ENCODE data around the gene ADCY2. TPM values are rescaled to one million over a fixed set of nuclear protein-coding genes. Genes with fewer than 3 reads are reported as not detected.

ADCY2 gene
- total RNA-seq, 1 donor from 2014 or later: not detected

- H3K4me1 Mint-ChIP-seq (ENCODE audit: low read depth): no peaks in the 10 kb centered on the region
Observed at GRCh38 chr5:7541898-7542297, 146.0 kb downstream of the ADCY2 start.

DNA sequence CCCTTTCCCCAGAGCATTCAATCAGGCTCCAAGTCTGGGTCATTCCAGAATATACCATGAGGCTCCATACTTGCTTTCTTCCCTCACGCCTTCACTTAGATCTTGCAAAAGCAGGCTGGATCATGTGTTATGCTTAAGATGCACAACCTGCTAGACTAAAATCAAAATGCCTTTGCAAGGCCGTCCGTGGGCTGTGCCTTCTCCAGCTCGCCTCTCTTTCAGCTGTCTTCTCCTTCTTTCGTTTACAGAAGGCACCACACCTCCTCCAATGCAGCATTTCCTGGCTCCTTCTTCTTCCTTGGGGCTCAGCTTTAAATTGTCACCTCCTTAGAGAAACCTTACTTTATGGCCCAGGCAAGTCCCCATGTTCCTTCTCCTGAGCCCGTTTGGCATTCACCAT, 150.6 kb downstream of the ADCY2 start:
- no peaks in the 10 kb centered on the region for H3K4me1 Mint-ChIP-seq (ENCODE audit: low read depth)
- DNase-seq (ENCODE audit: low spot score): no peak
- H3K27me3 Mint-ChIP-seq (ENCODE audit: low read depth): no peaks in the 10 kb centered on the region
- intact Hi-C loops (cut with micrococcal nuclease): no loop called here
- H3K27ac Mint-ChIP-seq: no peak overlapping the region
- H3K4me3 Mint-ChIP-seq (ENCODE audit: low read depth): no peak overlapping the region
- peaks cover 2% of the 10 kb centered on the region for H3K9me3 Mint-ChIP-seq
- H3K36me3 Mint-ChIP-seq (ENCODE audit: low read depth): no peaks in the 10 kb centered on the region

More at GRCh38 chr5:7541898-7542297, 146.0 kb downstream of the ADCY2 start:
- Mint-ChIP-seq H3K27ac (no peak overlapping the region), H3K9me3 (peaks cover 2% of the 10 kb centered on the region), H3K4me3 (ENCODE audit: low read depth) (no peak overlapping the region), H3K27me3 (ENCODE audit: low read depth) (no peaks in the 10 kb centered on the region), H3K36me3 (ENCODE audit: low read depth) (no peaks in the 10 kb centered on the region)
- intact Hi-C loops (cut with micrococcal nuclease): no loop called here
- DNase-seq (ENCODE audit: low spot score): no peak

DNA sequence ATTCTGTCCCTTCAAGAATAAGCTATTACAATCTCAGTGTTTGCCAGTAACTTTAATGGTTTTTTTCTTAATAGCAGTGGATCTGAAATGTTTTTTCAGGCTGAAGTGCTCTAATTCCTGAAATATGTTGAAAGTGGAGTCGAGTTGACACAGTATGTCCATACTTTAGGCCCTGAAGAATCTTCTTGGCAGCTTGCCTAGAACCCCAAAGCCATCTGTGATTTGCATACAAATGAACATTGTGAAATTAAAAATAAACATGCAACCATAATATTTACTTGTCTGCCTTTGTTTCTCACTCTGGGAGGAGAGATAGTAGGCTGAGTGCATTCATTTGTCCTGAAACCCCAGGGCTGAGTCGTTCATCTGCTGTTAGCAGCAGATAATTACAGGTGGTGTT, 152.7 kb downstream of the ADCY2 start:
- H3K9me3 Mint-ChIP-seq: no peaks in the 10 kb centered on the region
- no peak overlapping the region for H3K4me3 Mint-ChIP-seq (ENCODE audit: low read depth)
- H3K36me3 Mint-ChIP-seq (ENCODE audit: low read depth): no peaks in the 10 kb centered on the region
- H3K27ac Mint-ChIP-seq: no peak overlapping the region
- intact Hi-C loops (cut with micrococcal nuclease): no loop called here
- H3K27me3 Mint-ChIP-seq (ENCODE audit: low read depth): no peaks in the 10 kb centered on the region
- no peak for DNase-seq (ENCODE audit: low spot score)
- no peaks in the 10 kb centered on the region for H3K4me1 Mint-ChIP-seq (ENCODE audit: low read depth)

DNA sequence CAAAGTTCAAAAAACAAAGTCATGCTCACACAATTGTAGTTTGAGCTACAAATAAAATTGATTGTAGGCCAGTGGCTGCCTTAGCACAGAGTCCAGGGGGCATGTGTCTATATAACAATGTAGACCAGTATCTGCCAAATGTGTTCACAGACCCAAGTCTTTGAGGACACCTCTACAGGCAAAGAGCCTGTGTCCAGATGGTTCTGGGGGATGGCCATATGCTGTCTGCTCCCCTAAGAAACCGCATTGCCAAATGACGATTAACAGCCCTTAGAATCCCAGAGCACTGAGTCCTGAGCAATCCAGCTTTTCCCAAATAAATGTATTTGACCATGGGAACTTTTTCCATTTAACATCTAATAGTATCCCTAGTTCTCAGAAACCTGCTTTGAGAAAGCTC, 169.6 kb downstream of the ADCY2 start:
- DNase-seq (ENCODE audit: low spot score): no peak
- Mint-ChIP-seq H3K4me1 (ENCODE audit: low read depth) (no peaks in the 10 kb centered on the region), H3K27ac (no peak overlapping the region), H3K27me3 (ENCODE audit: low read depth) (no peaks in the 10 kb centered on the region), H3K9me3 (no peaks in the 10 kb centered on the region), H3K4me3 (ENCODE audit: low read depth) (no peak overlapping the region), H3K36me3 (ENCODE audit: low read depth) (no peaks in the 10 kb centered on the region)
- intact Hi-C loops (cut with micrococcal nuclease): no loop called here

DNA sequence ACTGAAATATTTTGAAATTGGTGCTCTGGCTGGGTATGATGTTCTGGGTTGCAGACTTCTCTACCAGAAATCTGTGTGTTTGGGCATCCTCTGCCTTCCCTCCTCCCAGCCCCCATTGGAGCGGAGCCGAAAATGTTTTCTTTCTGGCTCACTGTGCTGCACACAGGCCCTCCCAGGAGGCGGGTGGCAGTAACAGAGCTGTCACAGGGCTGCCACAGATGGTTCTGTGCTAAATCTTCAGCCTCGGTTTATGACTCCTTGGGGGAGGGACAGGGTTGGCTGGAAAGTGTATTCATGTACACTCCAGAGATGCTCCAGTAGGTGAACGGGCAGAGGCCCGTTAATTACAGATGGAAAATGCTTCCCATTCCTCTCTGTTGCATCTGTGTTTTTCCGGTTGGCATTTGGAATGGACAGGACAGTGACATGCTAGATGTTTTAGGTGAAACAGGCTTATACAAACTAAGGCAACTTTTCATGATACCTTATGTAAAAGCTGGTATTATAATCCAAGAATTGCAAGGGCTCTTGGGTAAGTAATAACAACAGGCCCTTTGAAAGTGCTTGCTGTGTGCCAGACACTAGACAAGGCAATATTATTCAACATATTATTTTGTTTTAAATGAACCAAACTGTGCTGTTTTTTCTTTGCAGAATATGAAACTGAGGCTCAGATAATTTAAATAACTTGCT, 180.2 kb downstream of the ADCY2 start:
- Mint-ChIP-seq H3K27me3 (ENCODE audit: low read depth) (no peaks in the 10 kb centered on the region), H3K36me3 (ENCODE audit: low read depth) (no peaks in the 10 kb centered on the region), H3K4me1 (ENCODE audit: low read depth) (no peaks in the 10 kb centered on the region), H3K27ac (no peak overlapping the region), H3K4me3 (ENCODE audit: low read depth) (no peak overlapping the region), H3K9me3 (no peaks in the 10 kb centered on the region)
- intact Hi-C loops (cut with micrococcal nuclease): no loop called here
- DNase-seq (ENCODE audit: low spot score): no peak

- H3K27me3 Mint-ChIP-seq (ENCODE audit: low read depth): no peaks in the 10 kb centered on the region
- intact Hi-C loops (cut with micrococcal nuclease): no loop called here
- DNase-seq (ENCODE audit: low spot score): no peak
- no peaks in the 10 kb centered on the region for H3K36me3 Mint-ChIP-seq (ENCODE audit: low read depth)
- H3K9me3 Mint-ChIP-seq: no peaks in the 10 kb centered on the region
- no peaks in the 10 kb centered on the region for H3K4me1 Mint-ChIP-seq (ENCODE audit: low read depth)
- H3K4me3 Mint-ChIP-seq (ENCODE audit: low read depth): no peak overlapping the region
- no peak overlapping the region for H3K27ac Mint-ChIP-seq
Observed at GRCh38 chr5:7577381-7577780, 181.4 kb downstream of the ADCY2 start.

DNA sequence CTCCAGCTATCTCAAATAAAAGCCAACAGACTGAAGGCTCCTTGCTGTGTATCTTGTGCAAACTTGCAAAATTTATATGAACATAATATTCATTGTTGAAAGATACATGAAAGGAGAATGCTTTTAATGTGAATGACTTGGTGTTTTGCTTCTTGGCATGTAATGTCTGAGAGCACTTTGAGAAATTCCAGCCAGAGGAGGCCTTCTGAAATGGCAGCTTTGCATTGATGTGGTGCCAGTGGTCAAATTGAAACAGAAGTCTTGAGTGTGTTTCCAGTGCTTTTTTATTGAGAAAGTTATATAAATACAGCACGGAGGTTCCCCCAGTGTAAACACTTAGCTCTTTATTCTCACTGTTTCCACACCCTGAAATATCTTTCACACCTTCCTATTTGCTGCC, 182.1 kb downstream of the ADCY2 start:
- Mint-ChIP-seq H3K9me3 (no peaks in the 10 kb centered on the region), H3K27ac (no peak overlapping the region), H3K4me1 (ENCODE audit: low read depth) (no peaks in the 10 kb centered on the region), H3K27me3 (ENCODE audit: low read depth) (no peaks in the 10 kb centered on the region), H3K36me3 (ENCODE audit: low read depth) (no peaks in the 10 kb centered on the region), H3K4me3 (ENCODE audit: low read depth) (no peak overlapping the region)
- DNase-seq (ENCODE audit: low spot score): no peak
- intact Hi-C loops (cut with micrococcal nuclease): no loop called here

DNA sequence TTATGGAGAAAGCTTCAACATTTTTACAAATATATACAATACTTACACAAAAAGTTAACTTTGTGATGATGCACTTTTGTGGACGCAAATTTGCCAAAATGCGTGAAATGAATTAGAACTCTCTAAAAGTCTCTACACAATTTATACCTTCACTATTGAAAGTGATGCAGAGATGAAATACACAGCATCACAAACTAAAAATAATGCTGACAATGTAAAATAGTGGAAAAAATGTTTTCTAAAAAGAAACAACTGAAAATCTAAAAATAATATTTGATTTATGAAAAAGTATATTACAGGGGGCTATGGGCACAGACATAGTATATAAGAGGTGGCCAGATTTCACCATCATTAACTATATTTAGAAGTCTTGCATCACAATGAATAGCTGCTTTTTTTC, 188.8 kb downstream of the ADCY2 start:
- H3K27me3 Mint-ChIP-seq (ENCODE audit: low read depth): no peaks in the 10 kb centered on the region
- no peaks in the 10 kb centered on the region for H3K9me3 Mint-ChIP-seq
- no peaks in the 10 kb centered on the region for H3K4me1 Mint-ChIP-seq (ENCODE audit: low read depth)
- no peaks in the 10 kb centered on the region for H3K36me3 Mint-ChIP-seq (ENCODE audit: low read depth)
- no peak overlapping the region for H3K27ac Mint-ChIP-seq
- no peak for DNase-seq (ENCODE audit: low spot score)
- H3K4me3 Mint-ChIP-seq (ENCODE audit: low read depth): no peak overlapping the region
- intact Hi-C loops (cut with micrococcal nuclease): no loop called here

DNA sequence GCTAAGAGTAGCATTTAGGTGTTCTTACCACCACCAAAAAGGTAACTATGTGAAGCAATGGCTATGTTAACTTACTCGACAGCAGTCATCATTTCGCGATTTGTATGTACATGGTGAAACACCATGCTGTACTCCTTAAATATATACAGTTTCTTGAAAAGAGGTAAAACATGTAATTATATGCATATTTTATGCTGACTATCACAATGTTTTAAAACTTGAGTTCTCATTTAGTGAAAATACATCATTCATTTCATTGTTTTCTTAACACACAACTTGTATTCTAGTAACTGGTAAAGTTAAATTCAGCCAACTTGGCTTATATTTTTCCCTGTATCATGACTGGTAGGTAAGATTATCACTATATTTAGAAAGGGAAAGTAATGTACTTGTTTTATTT, 189.9 kb downstream of the ADCY2 start:
- H3K27me3 Mint-ChIP-seq (ENCODE audit: low read depth): no peaks in the 10 kb centered on the region

DNA sequence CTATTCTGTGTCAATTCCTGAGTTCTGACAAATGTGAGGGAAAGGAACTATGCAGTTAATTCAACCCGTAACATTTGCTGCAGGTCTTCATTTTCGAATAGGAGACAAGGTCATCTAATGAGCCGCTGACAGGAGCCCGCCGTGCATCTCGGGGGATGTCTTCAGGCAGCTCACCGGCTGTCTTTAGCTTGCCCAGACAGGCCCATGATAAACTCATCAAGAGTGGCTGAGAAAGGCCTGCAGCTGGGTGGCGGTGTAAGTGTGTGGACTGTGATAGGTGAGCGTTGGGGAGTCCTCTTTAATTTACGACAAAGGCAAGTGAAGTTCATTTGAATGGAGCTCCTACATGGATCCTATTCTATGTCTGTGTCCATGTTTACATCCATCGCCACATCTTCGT, 190.5 kb downstream of the ADCY2 start:
- no peak for DNase-seq (ENCODE audit: low spot score)
- H3K27me3 Mint-ChIP-seq (ENCODE audit: low read depth): no peaks in the 10 kb centered on the region
- H3K4me1 Mint-ChIP-seq (ENCODE audit: low read depth): no peaks in the 10 kb centered on the region
- no peaks in the 10 kb centered on the region for H3K36me3 Mint-ChIP-seq (ENCODE audit: low read depth)
- H3K9me3 Mint-ChIP-seq: no peaks in the 10 kb centered on the region
- no peak overlapping the region for H3K27ac Mint-ChIP-seq
- H3K4me3 Mint-ChIP-seq (ENCODE audit: low read depth): no peak overlapping the region
- intact Hi-C loops (cut with micrococcal nuclease): no loop called here

More for the DNA sequence above, 189.9 kb downstream of the ADCY2 start:
- intact Hi-C loops (cut with micrococcal nuclease): no loop called here
- Mint-ChIP-seq H3K27ac (no peak overlapping the region), H3K4me1 (ENCODE audit: low read depth) (no peaks in the 10 kb centered on the region), H3K4me3 (ENCODE audit: low read depth) (no peak overlapping the region), H3K36me3 (ENCODE audit: low read depth) (no peaks in the 10 kb centered on the region), H3K9me3 (no peaks in the 10 kb centered on the region)
- DNase-seq (ENCODE audit: low spot score): no peak

- no peak overlapping the region for H3K4me3 Mint-ChIP-seq (ENCODE audit: low read depth)
- H3K27ac Mint-ChIP-seq: no peak overlapping the region
- intact Hi-C loops (cut with micrococcal nuclease): no loop called here
- H3K4me1 Mint-ChIP-seq (ENCODE audit: low read depth): no peaks in the 10 kb centered on the region
- H3K36me3 Mint-ChIP-seq (ENCODE audit: low read depth): no peaks in the 10 kb centered on the region
- no peak for DNase-seq (ENCODE audit: low spot score)
- H3K27me3 Mint-ChIP-seq (ENCODE audit: low read depth): no peaks in the 10 kb centered on the region
- no peaks in the 10 kb centered on the region for H3K9me3 Mint-ChIP-seq
Observed at GRCh38 chr5:7589800-7590199, 193.9 kb downstream of the ADCY2 start.

DNA sequence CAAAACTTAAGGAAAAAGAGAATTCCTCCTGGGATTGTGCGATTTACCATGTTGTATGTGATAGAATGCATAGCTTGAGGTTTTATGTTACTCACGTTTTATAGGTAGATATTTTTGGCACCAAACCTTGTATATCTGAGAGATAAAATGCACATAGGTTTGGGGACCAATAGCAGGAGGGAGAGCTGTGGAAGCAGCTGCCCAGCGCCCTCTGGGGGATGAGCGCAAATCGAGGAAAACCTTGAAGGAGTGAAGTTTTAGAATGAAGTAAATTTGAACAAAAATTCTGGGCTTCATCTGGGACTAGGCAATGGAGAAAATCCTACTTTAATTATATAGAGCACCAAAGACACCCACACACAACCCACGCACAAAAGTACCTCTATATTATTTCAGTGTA, 197.0 kb downstream of the ADCY2 start:
- Mint-ChIP-seq H3K27me3 (ENCODE audit: low read depth) (no peaks in the 10 kb centered on the region), H3K4me3 (ENCODE audit: low read depth) (no peak overlapping the region), H3K27ac (no peak overlapping the region), H3K4me1 (ENCODE audit: low read depth) (no peaks in the 10 kb centered on the region), H3K36me3 (ENCODE audit: low read depth) (no peaks in the 10 kb centered on the region), H3K9me3 (no peaks in the 10 kb centered on the region)
- no peak for DNase-seq (ENCODE audit: low spot score)
- intact Hi-C loops (cut with micrococcal nuclease): no loop called here

- intact Hi-C loops (cut with micrococcal nuclease): no loop called here
- Mint-ChIP-seq H3K9me3 (peaks cover 6% of the 10 kb centered on the region), H3K36me3 (ENCODE audit: low read depth) (no peaks in the 10 kb centered on the region), H3K4me1 (ENCODE audit: low read depth) (no peaks in the 10 kb centered on the region), H3K27ac (no peak overlapping the region), H3K4me3 (ENCODE audit: low read depth) (no peak overlapping the region), H3K27me3 (ENCODE audit: low read depth) (no peaks in the 10 kb centered on the region)
- no peak for DNase-seq (ENCODE audit: low spot score)
Observed at GRCh38 chr5:7597059-7597642, 201.2 kb downstream of the ADCY2 start.

Data from activated T-helper 2 cell treated with anti-CD3 and anti-CD28 coated beads, Interferon-gamma antibody, Interleukin-2, Interleukin-4, amounts not matched to agents 10 μg/mL and 5 μg/mL and 100 μg/mL, durations not matched to agents 14 hours and 24 hours and 36 hours (primary cell).